K562 (cell line): ENCODE measurements around the gene OR4B1. TPM values are rescaled to one million over a fixed set of nuclear protein-coding genes. Genes with fewer than 3 reads are reported as not detected.

ENCODE experiments used
- ATAC-seq: fragments of 200-7000 bp; cut with Tn5 transposase; 3 replicates; pipeline ENCODE4 v1.9.1; 2020; ENCODE audit warnings: moderate library complexity
- BruUV-seq: library from RNA; stranded (reverse); fragments of 400-500 nt; replicated peaks from 2 replicates; lab custom pipeline; 2021; lab: Mats Ljungman, UMichigan
- CTCF ChIA-PET: fragments of 300-600 bp; formaldehyde crosslinking; extraction: SDS; loops from one replicate; lab custom pipeline; 2021; ENCODE audit warnings: low intra/inter-chr PET ratio; lab: Yijun Ruan, JAX
- POLR2A ChIA-PET: fragments of 300-600, 350-650 bp; sonication (Branson Sonifier 250); formaldehyde crosslinking; extraction: SDS; loops from one replicate; lab custom pipeline; 2021; ENCODE audit warnings: antibody characterized with exemption, inconsistent platforms; lab: Yijun Ruan, JAX
- DNase-seq, 4 experiments: peaks; one replicate each; pipeline versions ENCODE4 v3.0.0 to v3.0.0-alpha.2; 2011 to 2018; ENCODE audit warnings: low spot score in 3 of 4, mixed read lengths in 3 of 4; ENCODE audit errors: extremely low read depth in 1 of 4
- FAIRE-seq: peaks from 2 replicates; lab custom pipeline; 2011; peaks lifted over from hg19 to GRCh38; lab: Jason Lieb, UNC
- H2AFZ ChIP-seq: 2 replicates; pipeline ENCODE4 v1.6.0; 2011; ENCODE audit warnings: low read depth, low read length, control low read depth, inconsistent platforms
- H3K27ac ChIP-seq: fragments of 200-600 bp; 3 replicates; pipeline ENCODE4 v1.8.0; 2011; ENCODE audit warnings: low read depth, mild to moderate bottlenecking, control low read depth, inconsistent platforms, low read length, moderate library complexity, mixed read lengths; ENCODE audit errors: extremely low read depth
- H3K27me3 ChIP-seq, 2 experiments: fragments of 300-600 bp in 1 of 2; 2 replicates in 1 of 2; 3 replicates in 1 of 2; pipeline versions ENCODE4 v1.6.0 to v1.8.0; 2011; ENCODE audit warnings: inconsistent platforms in 2 of 2, low read length in 2 of 2, mild to moderate bottlenecking in 1 of 2, mixed read lengths in 1 of 2, moderate library complexity in 1 of 2; ENCODE audit not compliant: control insufficient read depth in 2 of 2, insufficient read depth in 2 of 2
- H3K36me3 ChIP-seq: fragments of 300-600 bp; 3 replicates; pipeline ENCODE4 v1.8.0; 2011; ENCODE audit warnings: mild to moderate bottlenecking, low read length, inconsistent platforms; ENCODE audit not compliant: control insufficient read depth, insufficient read depth
- H3K4me1 ChIP-seq, 2 experiments: fragments of 200-600 bp in 1 of 2; replicated peaks in 1 of 2; 2 replicates in 1 of 2; 3 replicates in 1 of 2; pipeline versions ENCODE4 v1.5.1 to v1.8.0; 2011; ENCODE audit warnings: inconsistent platforms in 2 of 2, low read length in 2 of 2, mild to moderate bottlenecking in 1 of 2, mixed read lengths in 1 of 2, moderate library complexity in 1 of 2; ENCODE audit not compliant: control insufficient read depth in 2 of 2, insufficient read depth in 2 of 2
- H3K4me2 ChIP-seq: 2 replicates; pipeline ENCODE4 v1.6.1; 2011; ENCODE audit warnings: low read length, control low read depth, inconsistent platforms, mixed read lengths; ENCODE audit not compliant: insufficient read depth
- H3K4me3 ChIP-seq: fragments of 200-600 bp; sonication (generic), shearing (Covaris generic); 2 replicates; pipeline ENCODE4 v1.5.1; 2016; ENCODE audit warnings: control low read depth, inconsistent platforms
- H3K79me2 ChIP-seq: fragments of 200-600 bp; 3 replicates; pipeline ENCODE4 v1.8.0; 2011; ENCODE audit warnings: low read length, inconsistent platforms; ENCODE audit not compliant: control insufficient read depth, insufficient read depth
- H3K9ac ChIP-seq, 2 experiments: 2 replicates each; pipeline versions ENCODE4 v1.6.0 to v1.6.1; 2011; ENCODE audit warnings: low read depth in 2 of 2, low read length in 2 of 2, control low read depth in 1 of 2, inconsistent platforms in 1 of 2, mild to moderate bottlenecking in 1 of 2, mixed read lengths in 1 of 2; ENCODE audit not compliant: insufficient read depth in 1 of 2
- H3K9me1 ChIP-seq: one replicate; pipeline ENCODE4 v1.6.0; 2011; ENCODE audit warnings: inconsistent platforms, mild to moderate bottlenecking, low read length, moderate library complexity; ENCODE audit not compliant: control insufficient read depth, insufficient read depth
- H3K9me3 ChIP-seq: replicated peaks from 2 replicates; pipeline ENCODE4 v1.5.1; 2011; ENCODE audit warnings: low read depth, low read length, inconsistent platforms; ENCODE audit not compliant: control insufficient read depth, insufficient read depth
- H4K20me1 ChIP-seq: replicated peaks from 2 replicates; pipeline ENCODE4 v1.6.1; 2011; ENCODE audit warnings: low read length, inconsistent platforms, mixed read lengths; ENCODE audit not compliant: control insufficient read depth, insufficient read depth
- CC2D1A ChIP-seq: fragments of 450-650 bp; IDR thresholded peaks from 2 replicates; pipeline ENCODE4 v1.6.1; 2017; ENCODE audit warnings: mild to moderate bottlenecking
- CTCF ChIP-seq, 3 experiments: IDR thresholded peaks in 2 of 3; conservative IDR thresholded peaks in 1 of 3; 2 replicates each; pipeline ENCODE4 v1.5.1; 2011 to 2012; ENCODE audit warnings: low read length in 3 of 3, mild to moderate bottlenecking in 3 of 3, control low read depth in 2 of 3, improper control_type of control experiment in 1 of 3, inconsistent platforms in 1 of 3, low read depth in 1 of 3, mixed read lengths in 1 of 3, moderate library complexity in 1 of 3; ENCODE audit not compliant: insufficient read depth in 2 of 3
- DEAF1 ChIP-seq: fragments of 450-650 bp; formaldehyde crosslinking; IDR thresholded peaks from 2 replicates; pipeline ENCODE4 v1.4.0; 2020; ENCODE audit warnings: mild to moderate bottlenecking, moderate library complexity
- FOXP4 ChIP-seq: sonication (generic); formaldehyde crosslinking; IDR thresholded peaks from 2 replicates; pipeline ENCODE4 v1.8.0; 2022; ENCODE audit warnings: mild to moderate bottlenecking, missing genetic modification reagents, borderline replicate concordance
- KLF13 ChIP-seq: fragments of 450-650 bp; IDR thresholded peaks from 2 replicates; pipeline ENCODE4 v1.6.1; 2016; ENCODE audit warnings: missing genetic modification characterization, low read depth, mild to moderate bottlenecking, missing compliant biosample characterization, moderate library complexity, borderline replicate concordance
- KLF16 ChIP-seq: IDR thresholded peaks from 2 replicates; pipeline ENCODE4 v1.6.1; 2016; ENCODE audit warnings: antibody characterized with exemption
- RAD21 ChIP-seq, 2 experiments: fragments of 250-450 bp in 1 of 2; fragments of 450-650 bp in 1 of 2; sonication (Bioruptor Pico) in 1 of 2; formaldehyde crosslinking in 1 of 2; IDR thresholded peaks in 1 of 2; conservative IDR thresholded peaks in 1 of 2; 2 replicates each; pipeline versions ENCODE4 v1.4.0 to v1.8.0; 2020 to 2022; ENCODE audit warnings: mild to moderate bottlenecking in 2 of 2, moderate library complexity in 1 of 2
- RB1 ChIP-seq: fragments of 450-650 bp; IDR thresholded peaks from 2 replicates; pipeline ENCODE4 v1.6.1; 2017; ENCODE audit warnings: low read depth, mild to moderate bottlenecking
- SMC3 ChIP-seq: conservative IDR thresholded peaks from 2 replicates; pipeline ENCODE4 v1.6.1; 2011; ENCODE audit warnings: low read depth, low read length, improper control_type of control experiment; ENCODE audit not compliant: insufficient read depth
- STAG1 ChIP-seq: sonication (generic); formaldehyde crosslinking; IDR thresholded peaks from 2 replicates; pipeline ENCODE4 v1.5.0; 2020; ENCODE audit warnings: missing genetic modification reagents, borderline replicate concordance
- ZNF280B ChIP-seq: fragments of 250-450 bp; sonication (Bioruptor Pico); IDR thresholded peaks from 2 replicates; pipeline ENCODE4 v1.5.1; 2021; ENCODE audit warnings: mild to moderate bottlenecking
- WGBS: fragments of 100-300 bp; shearing (Covaris generic); methylation state at CpG from one replicate; pipeline ENCODE4 v1.1.6; 2016; ENCODE audit warnings: low coverage, mixed read lengths; ENCODE audit not compliant: insufficient coverage; ENCODE audit errors: missing lambda C conversion rate; 5-methylcytosine and 5-hydroxymethylcytosine counted together
- in situ Hi-C: fragments of 300-500 bp; cut with MboI; formaldehyde crosslinking; loops from 4 replicates; pipeline ENCODE4 v1.15.0; 2018; ENCODE audit warnings: inconsistent platforms, mixed read lengths
- intact Hi-C: fragments of 100-400 bp; cut with micrococcal nuclease; formaldehyde crosslinking; loops from 2 replicates; pipeline ENCODE4 v1.14.2; 2022
- polyA plus RNA-seq, 8 experiments: library from polyadenylated mRNA; depleted of rRNA in 4 of 8; stranded (reverse) in 5 of 8; unstranded in 3 of 8; fragments of >200 nt; fragmentation: Nextera tagmentation in 2 of 8; fragmentation: Illumina TruSeq in 1 of 8; extraction: Ambion mirVana in 2 of 8; extraction: Trizol in 1 of 8; gene quantifications; 2 replicates each; pipeline versions ENCODE4 v1.2.1 to v1.2.3, GENCODE V29; 2011 to 2014; ENCODE audit warnings: inconsistent platforms in 1 of 8, missing spikeins in 1 of 8
- total RNA-seq, 7 experiments: library from RNA; depleted of rRNA in 6 of 7; stranded (reverse); fragments of >200 nt in 6 of 7; fragmentation: Illumina TruSeq in 2 of 7; extraction: Trizol in 2 of 7; gene quantifications; 2 replicates each; pipeline versions ENCODE4 v1.2.1 to v1.2.3, GENCODE V29; 2011 to 2021; ENCODE audit warnings: low replicate concordance in 1 of 7

OR4B1 gene
- total and polyA plus RNA-seq, 9 of the 15 experiments (the other 6 are each of a cell fraction or from before 2014, with no cell fraction given) = not detected

- POLR2A ChIA-PET = no interaction called here
- WGBS = 11% methylated on average over 14 of the region's 14 CpGs
- Histone ChIP-seq H3K79me2 (no peaks in the 10 kb centered on the region), H3K9me3 (no peaks in the 10 kb centered on the region), H3K9me1 (no peaks in the 10 kb centered on the region), H3K36me3 (no peaks in the 10 kb centered on the region), H4K20me1 (no peaks in the 10 kb centered on the region), H3K9ac (no peak overlapping the region), H3K4me2 (no peak overlapping the region), H3K27me3 (peaks cover 0 to 10% of the 10 kb centered on the region in 2 experiments; a peak in 2 of 5 replicates), H3K4me1 (no peaks in the 10 kb centered on the region; a peak in 2 of 5 replicates), H3K27ac (no peak overlapping the region), H2AFZ (no peak overlapping the region), H3K4me3 (no peak overlapping the region)
- BruUV-seq = no TSS peak
- DNase-seq = peak; percentile 75 to 82 (median 77)
- intact Hi-C loops (loop anchor here (1.0 to 2.0 kb wide), 3 partner anchors 37 to 1822 kb away; partner anchors contain the start of gene OR4S1), in situ Hi-C loops (no loop called here)
- peak; percentile 96 for ATAC-seq
- CTCF ChIA-PET = interaction anchor here (0.7 to 0.8 kb wide), 2 partner anchors 109 to 1822 kb away, joined by 3 to 4 read pairs; no protein-coding TSS in a partner anchor
- FAIRE-seq = peak; percentile 80
- TF ChIP-seq STAG1 = peak; percentile 63; the same call in 1 of the 2 replicates
- 0 out of 2 replicates have a peak, but pooled peaks have one; percentile 39 for TF ChIP-seq RB1
- no peak for TF ChIP-seq ZNF280B (CRISPR knock-in tag)
- TF ChIP-seq KLF13 (tag) = no peak
- peak; percentile 30; the same call in 1 of the 2 replicates for TF ChIP-seq KLF16
- peak; percentile 90 for TF ChIP-seq SMC3
- peak; percentile 86 to 93 (median 87) for TF ChIP-seq CTCF (IDR thresholded peaks at IDR 0.05 in 2 of 3, conservative IDR thresholded peaks at IDR 0.05 in 1 of 3; ENCODE audit: insufficient read depth in 2 of 3, low read depth in 1 of 3, low read length in 3 of 3)
- TF ChIP-seq CC2D1A = peak; percentile 50; the same call in 1 of the 2 replicates
- no peak for TF ChIP-seq FOXP4
- TF ChIP-seq DEAF1 = peak; percentile 55
- TF ChIP-seq RAD21 (CRISPR knock-in tag; conservative IDR thresholded peaks at IDR 0.05 in 1 of 2, IDR thresholded peaks at IDR 0.05 in 1 of 2) = peak; percentile 77 to 89
These were observed 43.6 kb upstream of the OR4B1 start for GRCh38 chr11:48172818-48173609.
